Measurements from ENCODE around the gene MED25.
"Not testable (repeated sequence)": the region's sequence is repeated elsewhere in the genome, so short reads cannot be mapped to it uniquely, and the experiment has no call there.

MED25 gene

GRCh38 chr19:49819452-49820115 lies 1.5 kb downstream of the MED25 start:
- not testable (repeated sequence) for H3K36me3 Mint-ChIP-seq, H3K9me3 Mint-ChIP-seq, H3K27me3 Mint-ChIP-seq, ATAC-seq
- Mint-ChIP-seq H3K4me3 (peak overlapping the region; percentile 96), H3K27ac (peak overlapping the region; percentile 91), H3K4me1 (peaks cover 45% of the 10 kb centered on the region)

- H3K36me3 Mint-ChIP-seq, result peaks cover 8% of the 10 kb centered on the region
- no peaks in the 10 kb centered on the region for H3K27me3 Mint-ChIP-seq
- H3K27ac Mint-ChIP-seq, result no peak overlapping the region
- H3K9me3 Mint-ChIP-seq, result no peaks in the 10 kb centered on the region
- H3K4me3 Mint-ChIP-seq, result no peak overlapping the region
- no peak for ATAC-seq
- peaks cover 44% of the 10 kb centered on the region for H3K4me1 Mint-ChIP-seq
These were observed 2.0 kb downstream of the MED25 start for GRCh38 chr19:49820125-49820524.

DNA sequence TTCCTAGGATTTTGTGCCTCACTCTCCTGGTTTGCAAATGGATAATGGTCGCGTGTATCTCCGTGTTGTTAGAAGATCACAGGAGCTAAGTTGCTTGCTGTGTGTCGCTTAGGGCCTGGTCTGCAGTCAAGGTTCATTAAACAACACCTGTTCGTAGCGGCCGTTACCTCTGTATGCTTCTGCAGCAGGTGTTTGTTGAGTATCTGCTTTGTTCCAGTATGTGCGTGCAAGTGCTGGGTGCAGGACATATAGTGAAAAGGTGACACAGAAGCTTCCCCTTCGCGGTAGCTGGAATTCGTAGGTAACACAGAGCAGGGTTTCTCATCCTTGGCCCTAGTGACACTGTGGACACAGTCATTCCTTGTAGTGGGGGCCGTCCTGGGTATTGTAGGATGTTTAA lies 5.4 kb downstream of the MED25 start:
- peak overlapping the region; percentile 32 for H3K4me3 Mint-ChIP-seq
- peak; percentile 82 for ATAC-seq

DNA sequence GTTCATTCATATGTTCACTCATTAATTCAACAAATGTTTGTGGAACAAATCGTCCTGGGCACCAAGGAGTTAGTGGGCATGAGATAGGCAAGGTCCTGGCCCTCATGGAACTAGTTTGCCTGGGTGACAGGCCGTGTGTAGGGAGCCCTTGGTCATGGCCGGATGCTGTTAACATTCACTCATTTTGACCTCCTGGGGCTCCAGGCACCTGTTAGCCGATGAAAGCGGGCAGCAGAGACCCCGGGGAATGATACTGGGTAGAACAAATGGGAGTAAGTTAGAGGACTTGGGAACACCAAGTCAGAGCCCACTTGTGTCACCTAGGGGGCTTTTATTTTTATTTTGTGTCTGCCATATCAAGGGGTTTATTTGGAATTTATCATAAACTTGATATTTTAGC lies 6.6 kb downstream of the MED25 start:
- ATAC-seq, result no peak
- Mint-ChIP-seq H3K9me3 (no peaks in the 10 kb centered on the region), H3K36me3 (peaks cover 31% of the 10 kb centered on the region), H3K4me3 (no peak overlapping the region), H3K27ac (peak overlapping the region; percentile 59), H3K27me3 (no peaks in the 10 kb centered on the region), H3K4me1 (peaks cover 52% of the 10 kb centered on the region)

More for the DNA sequence above, 5.4 kb downstream of the MED25 start:
- peaks cover 25% of the 10 kb centered on the region for H3K36me3 Mint-ChIP-seq
- H3K27me3 Mint-ChIP-seq, result no peaks in the 10 kb centered on the region
- H3K9me3 Mint-ChIP-seq, result no peaks in the 10 kb centered on the region
- H3K27ac Mint-ChIP-seq, result peak overlapping the region; percentile 59
- H3K4me1 Mint-ChIP-seq, result peaks cover 53% of the 10 kb centered on the region

DNA sequence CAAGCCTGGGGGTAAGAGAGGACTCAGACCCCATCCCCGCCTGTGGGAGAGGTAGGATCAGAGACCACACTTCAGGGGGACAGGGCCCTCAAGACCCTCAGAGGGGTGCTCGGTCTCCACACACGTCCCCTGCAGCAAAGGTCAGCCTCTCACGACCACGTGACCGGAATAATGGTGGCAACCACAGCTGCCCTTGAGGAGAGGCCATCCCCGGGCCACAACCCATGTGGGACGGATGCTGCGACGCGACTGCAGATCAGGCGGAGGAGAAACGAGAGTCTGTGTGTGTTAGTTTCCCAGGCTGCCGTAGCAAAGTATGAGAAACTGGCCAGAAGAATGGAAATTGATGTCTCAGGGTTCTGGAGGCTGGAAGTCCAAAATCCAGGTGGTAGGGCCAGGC lies 8.9 kb downstream of the MED25 start:
- ATAC-seq, result no peak
- Mint-ChIP-seq H3K27me3 (no peaks in the 10 kb centered on the region), H3K4me3 (no peak overlapping the region)

GRCh38 chr19:49829200-49829599 lies 11.1 kb downstream of the MED25 start:
- no peak overlapping the region for H3K27ac Mint-ChIP-seq
- no peaks in the 10 kb centered on the region for H3K9me3 Mint-ChIP-seq
- H3K4me3 Mint-ChIP-seq, result no peak overlapping the region
- no peak for ATAC-seq
- H3K36me3 Mint-ChIP-seq, result peaks cover 40% of the 10 kb centered on the region
- peaks cover 33% of the 10 kb centered on the region for H3K4me1 Mint-ChIP-seq
- H3K27me3 Mint-ChIP-seq, result no peaks in the 10 kb centered on the region

More for the DNA sequence above, 8.9 kb downstream of the MED25 start:
- Mint-ChIP-seq H3K36me3 (peaks cover 39% of the 10 kb centered on the region), H3K27ac (no peak overlapping the region), H3K4me1 (peaks cover 47% of the 10 kb centered on the region), H3K9me3 (no peaks in the 10 kb centered on the region)

DNA sequence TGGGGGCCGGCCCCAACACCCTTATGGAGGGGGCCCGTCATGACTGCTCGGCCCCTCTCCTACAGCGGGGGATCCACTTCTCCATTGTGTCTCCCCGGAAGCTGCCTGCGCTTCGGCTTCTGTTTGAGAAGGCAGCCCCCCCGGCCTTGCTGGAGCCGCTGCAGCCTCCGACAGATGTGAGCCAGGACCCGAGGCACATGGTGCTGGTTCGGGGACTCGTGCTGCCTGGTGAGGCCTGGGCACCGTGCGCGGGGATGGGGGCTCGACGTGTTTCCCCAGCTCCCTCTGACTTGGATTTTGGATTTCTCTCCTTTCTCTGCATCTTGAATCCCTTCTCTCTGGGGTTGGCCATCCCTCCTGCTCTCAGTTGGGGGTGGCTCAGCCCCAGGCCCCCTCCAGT lies 11.6 kb downstream of the MED25 start:
- peaks cover 29% of the 10 kb centered on the region for H3K4me1 Mint-ChIP-seq
- H3K36me3 Mint-ChIP-seq, result peaks cover 44% of the 10 kb centered on the region
- no peaks in the 10 kb centered on the region for H3K9me3 Mint-ChIP-seq
- H3K27me3 Mint-ChIP-seq, result no peaks in the 10 kb centered on the region
- ATAC-seq, result no peak
- H3K4me3 Mint-ChIP-seq, result no peak overlapping the region
- peak overlapping the region; percentile 27 for H3K27ac Mint-ChIP-seq

GRCh38 chr19:49830766-49831165 lies 12.7 kb downstream of the MED25 start:
- no peak for ATAC-seq
- Mint-ChIP-seq H3K9me3 (no peaks in the 10 kb centered on the region), H3K4me3 (no peak overlapping the region), H3K36me3 (peaks cover 53% of the 10 kb centered on the region), H3K27me3 (no peaks in the 10 kb centered on the region), H3K27ac (no peak overlapping the region), H3K4me1 (peaks cover 29% of the 10 kb centered on the region)

DNA sequence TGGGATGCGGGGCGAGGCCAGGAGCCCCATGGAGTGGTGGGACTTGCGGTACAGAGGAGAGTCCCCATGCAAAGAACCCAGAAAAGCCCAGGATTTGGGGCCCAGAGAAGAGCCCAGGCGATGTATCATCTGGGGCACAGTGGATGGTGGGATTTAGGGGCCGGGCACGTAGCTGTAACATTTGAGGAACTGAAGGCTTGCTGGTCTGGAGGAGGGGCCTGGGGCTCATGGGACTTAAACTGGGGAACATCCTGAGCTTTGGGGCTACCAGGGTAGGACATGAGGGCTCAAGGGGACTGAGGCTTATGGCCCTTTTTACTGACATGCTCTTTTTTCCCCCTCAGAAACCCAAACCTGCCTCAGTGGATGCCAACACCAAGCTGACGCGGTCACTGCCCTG lies 13.5 kb downstream of the MED25 start:
- no peaks in the 10 kb centered on the region for H3K9me3 Mint-ChIP-seq
- peaks cover 46% of the 10 kb centered on the region for H3K36me3 Mint-ChIP-seq
- ATAC-seq, result no peak
- peaks cover 21% of the 10 kb centered on the region for H3K4me1 Mint-ChIP-seq
- no peak overlapping the region for H3K4me3 Mint-ChIP-seq
- no peak overlapping the region for H3K27ac Mint-ChIP-seq
- H3K27me3 Mint-ChIP-seq, result no peaks in the 10 kb centered on the region

DNA sequence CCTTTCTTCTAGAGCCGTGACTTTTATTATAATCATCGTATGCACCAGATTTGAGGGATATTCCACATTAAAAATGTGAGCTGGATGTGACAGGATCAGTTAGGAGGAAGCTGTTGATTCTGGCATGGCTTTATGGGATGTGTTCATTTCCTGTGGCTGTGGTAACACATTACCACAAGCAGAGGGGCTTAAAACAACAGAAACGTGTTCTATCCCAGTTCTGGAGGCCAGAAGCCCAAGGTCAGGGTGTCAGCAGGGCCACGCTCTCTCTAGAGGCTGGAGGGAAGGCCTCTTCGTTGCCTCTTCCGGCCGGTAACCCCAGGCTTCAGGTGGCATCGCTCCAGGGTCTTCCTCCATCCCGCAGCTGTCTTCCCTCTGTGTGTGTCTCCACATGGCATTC lies 14.5 kb downstream of the MED25 start:
- H3K36me3 Mint-ChIP-seq, result peaks cover 46% of the 10 kb centered on the region
- ATAC-seq, result no peak
- H3K27ac Mint-ChIP-seq, result no peak overlapping the region
- H3K4me3 Mint-ChIP-seq, result no peak overlapping the region
- H3K27me3 Mint-ChIP-seq, result no peaks in the 10 kb centered on the region
- peaks cover 12% of the 10 kb centered on the region for H3K4me1 Mint-ChIP-seq
- no peaks in the 10 kb centered on the region for H3K9me3 Mint-ChIP-seq

GRCh38 chr19:49833599-49833998 lies 15.5 kb downstream of the MED25 start:
- peaks cover 53% of the 10 kb centered on the region for H3K36me3 Mint-ChIP-seq
- no peak overlapping the region for H3K4me3 Mint-ChIP-seq
- peaks cover 10% of the 10 kb centered on the region for H3K4me1 Mint-ChIP-seq
- no peak for ATAC-seq
- no peaks in the 10 kb centered on the region for H3K27me3 Mint-ChIP-seq
- H3K9me3 Mint-ChIP-seq, result no peaks in the 10 kb centered on the region
- no peak overlapping the region for H3K27ac Mint-ChIP-seq

DNA sequence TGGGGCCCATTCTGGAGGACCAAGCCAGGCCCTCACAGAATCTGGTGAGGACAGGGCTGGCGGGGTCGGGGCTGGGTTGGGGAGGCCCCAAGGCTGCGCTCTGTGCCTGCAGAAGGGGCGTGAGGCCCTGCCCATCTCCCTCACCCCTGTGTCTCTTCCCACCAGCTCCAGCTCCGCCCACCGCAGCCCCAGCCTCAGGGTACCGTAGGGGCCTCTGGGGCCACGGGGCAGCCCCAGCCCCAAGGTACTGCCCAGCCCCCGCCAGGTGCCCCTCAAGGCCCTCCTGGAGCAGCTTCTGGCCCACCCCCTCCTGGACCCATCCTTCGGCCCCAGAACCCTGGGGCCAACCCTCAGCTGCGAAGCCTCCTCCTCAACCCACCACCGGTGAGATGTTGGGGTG lies 17.5 kb downstream of the MED25 start:
- Mint-ChIP-seq H3K4me3 (no peak overlapping the region), H3K27me3 (no peaks in the 10 kb centered on the region), H3K4me1 (no peaks in the 10 kb centered on the region), H3K9me3 (no peaks in the 10 kb centered on the region), H3K27ac (peak overlapping the region; percentile 12), H3K36me3 (peaks cover 65% of the 10 kb centered on the region)
- peak; percentile 27 for ATAC-seq

DNA sequence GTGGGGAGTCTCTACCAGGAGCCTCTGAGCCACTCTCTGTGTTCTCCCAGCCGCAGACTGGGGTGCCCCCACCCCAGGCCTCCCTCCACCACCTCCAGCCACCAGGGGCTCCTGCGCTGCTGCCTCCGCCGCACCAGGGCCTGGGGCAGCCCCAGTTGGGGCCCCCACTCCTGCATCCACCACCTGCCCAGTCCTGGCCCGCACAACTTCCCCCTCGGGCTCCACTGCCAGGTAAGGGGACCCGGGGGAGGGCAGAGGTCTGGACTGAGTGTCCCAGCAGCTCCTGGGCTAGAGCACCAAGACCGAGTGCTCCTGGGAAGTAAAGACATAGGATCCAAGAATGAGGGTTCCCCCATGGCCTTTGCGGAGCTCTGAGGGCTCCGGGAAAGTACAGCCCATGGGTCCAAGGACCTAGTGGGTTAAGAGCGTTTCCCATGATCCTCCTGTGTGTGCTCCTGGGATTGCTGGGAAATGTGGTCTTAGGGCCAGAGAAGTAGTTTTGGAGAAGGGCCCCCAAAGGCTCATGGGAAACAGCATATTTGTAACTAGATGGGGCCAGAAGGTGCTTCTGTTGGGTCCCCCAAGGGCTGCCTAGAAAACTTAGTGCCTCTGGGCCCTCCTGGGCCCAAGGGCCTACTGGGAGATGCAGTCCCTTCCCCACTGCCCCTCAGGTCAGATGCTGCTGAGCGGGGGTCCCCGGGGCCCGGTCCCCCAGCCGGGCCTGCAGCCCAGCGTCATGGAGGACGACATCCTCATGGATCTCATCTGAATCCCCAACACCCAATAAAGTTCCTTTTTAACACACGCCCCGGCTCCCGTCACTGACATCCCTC lies 18.3 kb downstream of the MED25 start:
- no peak for ATAC-seq
- no peaks in the 10 kb centered on the region for H3K27me3 Mint-ChIP-seq
- H3K4me1 Mint-ChIP-seq, result no peaks in the 10 kb centered on the region
- H3K27ac Mint-ChIP-seq, result peak overlapping the region; percentile 74
- no peak overlapping the region for H3K4me3 Mint-ChIP-seq
- H3K9me3 Mint-ChIP-seq, result no peaks in the 10 kb centered on the region
- H3K36me3 Mint-ChIP-seq, result peaks cover 66% of the 10 kb centered on the region

DNA sequence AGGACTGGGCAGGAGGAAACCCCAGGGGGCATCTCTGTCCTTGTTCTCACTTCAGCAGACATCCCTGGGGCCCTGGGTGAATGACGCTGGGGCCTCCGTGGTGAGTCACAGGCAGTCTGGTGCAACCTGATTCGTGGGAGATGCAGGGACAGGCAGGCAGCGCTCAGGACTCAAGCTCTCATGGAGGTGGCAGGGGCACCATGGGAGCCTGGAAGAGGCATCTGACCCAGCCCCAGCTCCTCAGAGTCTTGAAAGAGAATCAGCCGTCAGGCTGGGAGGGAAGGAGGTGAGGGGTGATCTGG lies 18.9 kb downstream of the MED25 start:
- H3K36me3 Mint-ChIP-seq, result peaks cover 62% of the 10 kb centered on the region
- no peaks in the 10 kb centered on the region for H3K4me1 Mint-ChIP-seq
- no peaks in the 10 kb centered on the region for H3K9me3 Mint-ChIP-seq
- no peak for ATAC-seq
- no peak overlapping the region for H3K4me3 Mint-ChIP-seq
- H3K27me3 Mint-ChIP-seq, result no peaks in the 10 kb centered on the region
- peak overlapping the region; percentile 74 for H3K27ac Mint-ChIP-seq

- Mint-ChIP-seq H3K27ac (peak overlapping the region; percentile 74), H3K4me3 (no peak overlapping the region), H3K27me3 (no peaks in the 10 kb centered on the region), H3K9me3 (no peaks in the 10 kb centered on the region), H3K36me3 (peaks cover 57% of the 10 kb centered on the region), H3K4me1 (peaks cover 3% of the 10 kb centered on the region)
- no peak for ATAC-seq
These were observed 19.3 kb downstream of the MED25 start for GRCh38 chr19:49837425-49837824.
